Loucy (cell line): Measurements from ENCODE around the gene KIAA2012.

Experiments
- CTCF ChIP-seq: fragments of 200-600 bp; sonication (generic); conservative IDR thresholded peaks from 2 replicates; pipeline ENCODE4 v1.5.1; 2014; ENCODE audit warnings: mild to moderate bottlenecking, antibody characterized with exemption, low read length
- EZH2phosphoT487 ChIP-seq: fragments of 200-600 bp; IDR thresholded peaks from 2 replicates; pipeline ENCODE4 v1.6.1; 2018; ENCODE audit warnings: antibody characterized with exemption, mild to moderate bottlenecking, moderate library complexity, borderline replicate concordance

GRCh38 chr2:202238234-202239197 lies 165.5 kb downstream of the KIAA2012 start, which contains the start of gene SUMO1:
- no peak for TF ChIP-seq CTCF
- no peak for TF ChIP-seq EZH2phosphoT487
